Uterus (tissue), 4 donors: ENCODE data around the gene PAFAH2. TPM values are rescaled to one million over a fixed set of nuclear protein-coding genes. Genes with fewer than 3 reads are reported as not detected.
A peak's percentile ranks its signal among the peaks of the same experiment; 100 is the strongest.

Experiments used
- DNase-seq, 2 donors: peaks; one replicate each; pipeline ENCODE4 v3.0.0-alpha.2; 2019 to 2020
- H3K27ac ChIP-seq, 2 donors: fragments of 200-600 bp; sonication (generic); 1 replicate in 1 of 2; 2 replicates in 1 of 2; pipeline ENCODE4 v1.5.1; 2016 to 2018
- H3K27me3 ChIP-seq, 2 donors: fragments of 200-600 bp; sonication (generic); one replicate each; pipeline ENCODE4 v1.5.1; 2018 to 2019; ENCODE audit warnings: control low read depth in 1 of 2
- H3K36me3 ChIP-seq, 2 donors: fragments of 200-600 bp; sonication (generic); one replicate each; pipeline ENCODE4 v1.5.1; 2019; ENCODE audit warnings: control low read depth in 1 of 2
- H3K4me1 ChIP-seq, 2 donors: fragments of 200-600 bp; sonication (generic); one replicate each; pipeline ENCODE4 v1.5.1; 2018 to 2019; ENCODE audit warnings: control low read depth in 1 of 2
- H3K4me3 ChIP-seq, 2 donors: fragments of 200-600 bp; sonication (generic); 1 replicate in 1 of 2; 2 replicates in 1 of 2; pipeline ENCODE4 v1.5.1; 2018 to 2019; ENCODE audit warnings: mild to moderate bottlenecking in 1 of 2
- H3K9me3 ChIP-seq, 2 donors: fragments of 200-600 bp; sonication (generic); one replicate each; pipeline ENCODE4 v1.5.1; 2019; ENCODE audit warnings: control low read depth in 1 of 2
- CTCF ChIP-seq, 4 experiments: fragments of 200-600 bp in 2 of 4; fragments of 450-650 bp in 2 of 4; sonication (generic) in 2 of 4; IDR thresholded peaks; one replicate each; pipeline ENCODE4 v1.5.1; 2016 to 2019; ENCODE audit warnings: antibody characterized with exemption in 4 of 4, mild to moderate bottlenecking in 2 of 4, moderate library complexity in 1 of 4
- POLR2A ChIP-seq, 2 donors: fragments of 450-650 bp; IDR thresholded peaks; one replicate each; pipeline ENCODE4 v1.6.1; 2016; ENCODE audit warnings: antibody characterized with exemption in 2 of 2, mild to moderate bottlenecking in 1 of 2, moderate library complexity in 1 of 2
- intact Hi-C: fragments of 100-400 bp; cut with DNase I; formaldehyde crosslinking; loops from one replicate; pipeline ENCODE4 v1.15.1; 2023; ENCODE audit warnings: low total_unique reads
- total RNA-seq, 4 donors: library from RNA; depleted of rRNA in 3 of 4; stranded (reverse); fragments of >200 nt in 3 of 4; gene quantifications; one replicate each; pipeline versions ENCODE4 v1.1.0 to v1.2.4, GENCODE V29; 2014 to 2023
- donor health status: DM: yes; HTN: yes; CAD: no.

The PAFAH2 gene
- total RNA-seq, 4 donors from 2014 or later = 6.2 to 12.3 (median 9.2) TPM

- no peaks in the 10 kb centered on the region for H3K4me1 ChIP-seq
- H3K36me3 ChIP-seq = no peaks in the 10 kb centered on the region
- H3K9me3 ChIP-seq = no peaks in the 10 kb centered on the region
- intact Hi-C loops = no loop called here
- no peak overlapping the region for H3K27ac ChIP-seq
- no peak overlapping the region for H3K4me3 ChIP-seq
- no peaks in the 10 kb centered on the region for H3K27me3 ChIP-seq
- TF ChIP-seq CTCF (IDR thresholded peaks at IDR 0.05) (no peak), POLR2A (IDR thresholded peaks at IDR 0.05) (no peak)
- DNase-seq = no peak
Observed at GRCh38 chr1:25973610-25974321, 24.1 kb downstream of the PAFAH2 start.

GRCh38 chr1:25971811-25972180 is 26.1 kb downstream of the PAFAH2 start:
- Histone ChIP-seq H3K36me3 (no peaks in the 10 kb centered on the region), H3K27me3 (no peaks in the 10 kb centered on the region), H3K9me3 (no peaks in the 10 kb centered on the region), H3K4me1 (no peaks in the 10 kb centered on the region), H3K4me3 (no peak overlapping the region), H3K27ac (no peak overlapping the region)
- intact Hi-C loops = no loop called here
- DNase-seq = no peak
- TF ChIP-seq CTCF (IDR thresholded peaks at IDR 0.05) (no peak), POLR2A (IDR thresholded peaks at IDR 0.05) (no peak)

- no peaks in the 10 kb centered on the region for H3K36me3 ChIP-seq
- intact Hi-C loops = no loop called here
- H3K4me1 ChIP-seq = no peaks in the 10 kb centered on the region
- no peaks in the 10 kb centered on the region for H3K27me3 ChIP-seq
- TF ChIP-seq CTCF (IDR thresholded peaks at IDR 0.05) (no peak), POLR2A (IDR thresholded peaks at IDR 0.05) (no peak)
- H3K4me3 ChIP-seq = no peak overlapping the region
- H3K27ac ChIP-seq = peak overlapping the region in 1 of 2 donors; percentile 25
- no peaks in the 10 kb centered on the region for H3K9me3 ChIP-seq
- DNase-seq = no peak
Observed at GRCh38 chr1:25971066-25971810, 26.6 kb downstream of the PAFAH2 start.

- no peak for TF ChIP-seq CTCF (IDR thresholded peaks at IDR 0.05)
- TF ChIP-seq POLR2A (IDR thresholded peaks at IDR 0.05) = no peak
- Histone ChIP-seq H3K27ac (no peak overlapping the region), H3K4me3 (no peak overlapping the region), H3K27me3 (no peaks in the 10 kb centered on the region), H3K9me3 (no peaks in the 10 kb centered on the region), H3K36me3 (no peaks in the 10 kb centered on the region), H3K4me1 (no peaks in the 10 kb centered on the region)
- intact Hi-C loops = no loop called here
- DNase-seq = no peak
Observed at GRCh38 chr1:25967308-25967707, 30.6 kb downstream of the PAFAH2 start.

DNA sequence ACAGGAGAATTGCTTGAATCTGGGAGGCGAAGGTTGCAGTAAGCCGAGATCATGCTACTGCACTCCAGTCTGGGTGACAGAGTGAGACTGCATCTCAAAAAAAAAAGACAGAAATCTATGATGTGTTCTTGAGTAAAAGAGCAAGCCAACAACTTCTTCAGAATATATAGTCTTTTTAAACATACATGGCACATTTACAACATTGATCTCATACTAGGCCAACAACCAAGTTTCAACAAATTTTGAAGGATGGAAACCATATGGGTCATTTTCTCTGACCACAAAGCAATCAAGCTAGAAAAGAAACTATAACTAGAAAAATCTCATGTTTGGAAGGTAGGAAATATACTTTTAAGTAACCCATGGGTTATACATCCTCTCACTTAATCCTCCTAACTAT is 38.3 kb downstream of the PAFAH2 start:
- H3K27me3 ChIP-seq = no peaks in the 10 kb centered on the region
- intact Hi-C loops = no loop called here

More for the DNA sequence above, 38.3 kb downstream of the PAFAH2 start:
- no peak for TF ChIP-seq POLR2A (IDR thresholded peaks at IDR 0.05)
- TF ChIP-seq CTCF (IDR thresholded peaks at IDR 0.05) = no peak
- Histone ChIP-seq H3K27ac (no peak overlapping the region), H3K9me3 (no peaks in the 10 kb centered on the region), H3K4me1 (no peaks in the 10 kb centered on the region), H3K36me3 (no peaks in the 10 kb centered on the region), H3K4me3 (no peak overlapping the region)
- no peak for DNase-seq
